OCI-LY3 (cell line): Measurements from ENCODE around the gene LIF.

Source experiments
- CTCF ChIP-seq: fragments of 200-600, 300-600 bp; sonication (generic); IDR thresholded peaks from 2 replicates; pipeline ENCODE4 v1.5.1; 2014; ENCODE audit warnings: antibody characterized with exemption, low read length, low read depth
- EZH2phosphoT487 ChIP-seq: fragments of 200-600 bp; shearing (Covaris generic); IDR thresholded peaks from 2 replicates; pipeline ENCODE4 v1.6.1; 2018; ENCODE audit warnings: antibody characterized with exemption, mixed run types, low read depth

GRCh38 chr22:30219049-30219654 lies 27.4 kb downstream of the LIF start:
- TF ChIP-seq CTCF (no peak), EZH2phosphoT487 (no peak)
